ENCODE results near the gene TRIM41. TPM values are rescaled to one million over a fixed set of nuclear protein-coding genes. Genes with fewer than 3 reads are reported as not detected.
A peak's percentile ranks its signal among the peaks of the same experiment; 100 is the strongest.

Gene TRIM41
- total and polyA plus RNA-seq, 9 of the 15 experiments (the other 6 are each of a cell fraction or from before 2014, with no cell fraction given) = 1.8 to 47.6 (median 20.9) TPM

GRCh38 chr5:181204113-181204825, 18.8 kb upstream of the TRIM41 start (continued):
- no peak for TF ChIP-seq THAP12 (CRISPR knock-in tag; IDR thresholded peaks at IDR 0.05)
- no peak for TF ChIP-seq SNRNP70 (optimal IDR thresholded peaks at IDR 0.05; ENCODE audit: low read depth, low read length)
- TF ChIP-seq MGA (IDR thresholded peaks at IDR 0.05) = peak; percentile 70
- TF ChIP-seq ZNF23 (CRISPR knock-in tag; IDR thresholded peaks at IDR 0.05) = no peak
- TF ChIP-seq MED1 (CRISPR knock-in tag; IDR thresholded peaks at IDR 0.05; ENCODE audit: borderline replicate concordance) = no peak
- TF ChIP-seq ZNF3 (CRISPR knock-in tag; IDR thresholded peaks at IDR 0.05) = no peak
- TF ChIP-seq SREBF1 (IDR thresholded peaks at IDR 0.05; ENCODE audit: borderline replicate concordance, low read depth, low read length) = no peak
- peak; percentile 59 for TF ChIP-seq DPF2 (IDR thresholded peaks at IDR 0.05)
- TF ChIP-seq SETDB1 (IDR thresholded peaks at IDR 0.05; ENCODE audit: low read length) = no peak
- no peak for TF ChIP-seq PHTF2 (CRISPR knock-in tag; IDR thresholded peaks at IDR 0.05)
- no peak for TF ChIP-seq STAT5A (IDR thresholded peaks at IDR 0.05; ENCODE audit: borderline replicate concordance, low read length)
- TF ChIP-seq CC2D1A (IDR thresholded peaks at IDR 0.05) = no peak
- no peak for TF ChIP-seq XRCC3 (IDR thresholded peaks at IDR 0.05)
- TF ChIP-seq ZNF277 (CRISPR knock-in tag; IDR thresholded peaks at IDR 0.05; ENCODE audit: borderline replicate concordance) = no peak

Measured in K562 (cell line).